ENCODE data around the gene ACOT11. TPM values are rescaled to one million over a fixed set of nuclear protein-coding genes. Genes with fewer than 3 reads are reported as not detected.

ACOT11 gene
- total RNA-seq, 1 experiment from 2014 or later: 4.2 TPM

GRCh38 chr1:54579337-54579781, 31.3 kb downstream of the ACOT11 start:
- Mint-ChIP-seq H3K27ac (peak overlapping the region; percentile 6; the same call in 1 of the 2 replicates), H3K4me1 (peaks cover 48% of the 10 kb centered on the region), H3K36me3 (no peaks in the 10 kb centered on the region), H3K27me3 (ENCODE audit: low read depth) (no peaks in the 10 kb centered on the region), H3K4me3 (no peak overlapping the region), H3K9me3 (no peaks in the 10 kb centered on the region)
- ATAC-seq (peak; percentile 34), DNase-seq (ENCODE audit: low spot score) (no peak)
- POLR2A ChIA-PET: interaction anchor here (0.6 to 1.5 kb wide), 6 partner anchors 10 to 96 kb away, joined by 3 to 6 read pairs (median 4); no protein-coding TSS in a partner anchor
- TF ChIP-seq, protein P1, sequence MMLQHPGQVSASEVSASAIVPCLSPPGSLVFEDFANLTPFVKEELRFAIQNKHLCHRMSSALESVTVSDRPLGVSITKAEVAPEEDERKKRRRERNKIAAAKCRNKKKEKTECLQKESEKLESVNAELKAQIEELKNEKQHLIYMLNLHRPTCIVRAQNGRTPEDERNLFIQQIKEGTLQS (CRISPR knock-in tag; conservative IDR thresholded peaks at IDR 0.05): no peak
- TF ChIP-seq MYBL2 (CRISPR knock-in tag; IDR thresholded peaks at IDR 0.05): no peak
- TF ChIP-seq USF2 (CRISPR knock-in tag; IDR thresholded peaks at IDR 0.05): no peak
- CTCF ChIA-PET: interaction anchor here (0.6 to 1.9 kb wide), 5 partner anchors 11 to 620 kb away, joined by 3 to 8 read pairs (median 5); partner anchors contain the start of gene ACOT11

- no peak for TF ChIP-seq CREM (CRISPR knock-in tag; IDR thresholded peaks at IDR 0.05)
- TF ChIP-seq ETV6 (CRISPR knock-in tag; IDR thresholded peaks at IDR 0.05): no peak
- TF ChIP-seq ZBTB21 (CRISPR knock-in tag; IDR thresholded peaks at IDR 0.05; ENCODE audit: borderline replicate concordance): no peak
- TF ChIP-seq, protein P2, sequence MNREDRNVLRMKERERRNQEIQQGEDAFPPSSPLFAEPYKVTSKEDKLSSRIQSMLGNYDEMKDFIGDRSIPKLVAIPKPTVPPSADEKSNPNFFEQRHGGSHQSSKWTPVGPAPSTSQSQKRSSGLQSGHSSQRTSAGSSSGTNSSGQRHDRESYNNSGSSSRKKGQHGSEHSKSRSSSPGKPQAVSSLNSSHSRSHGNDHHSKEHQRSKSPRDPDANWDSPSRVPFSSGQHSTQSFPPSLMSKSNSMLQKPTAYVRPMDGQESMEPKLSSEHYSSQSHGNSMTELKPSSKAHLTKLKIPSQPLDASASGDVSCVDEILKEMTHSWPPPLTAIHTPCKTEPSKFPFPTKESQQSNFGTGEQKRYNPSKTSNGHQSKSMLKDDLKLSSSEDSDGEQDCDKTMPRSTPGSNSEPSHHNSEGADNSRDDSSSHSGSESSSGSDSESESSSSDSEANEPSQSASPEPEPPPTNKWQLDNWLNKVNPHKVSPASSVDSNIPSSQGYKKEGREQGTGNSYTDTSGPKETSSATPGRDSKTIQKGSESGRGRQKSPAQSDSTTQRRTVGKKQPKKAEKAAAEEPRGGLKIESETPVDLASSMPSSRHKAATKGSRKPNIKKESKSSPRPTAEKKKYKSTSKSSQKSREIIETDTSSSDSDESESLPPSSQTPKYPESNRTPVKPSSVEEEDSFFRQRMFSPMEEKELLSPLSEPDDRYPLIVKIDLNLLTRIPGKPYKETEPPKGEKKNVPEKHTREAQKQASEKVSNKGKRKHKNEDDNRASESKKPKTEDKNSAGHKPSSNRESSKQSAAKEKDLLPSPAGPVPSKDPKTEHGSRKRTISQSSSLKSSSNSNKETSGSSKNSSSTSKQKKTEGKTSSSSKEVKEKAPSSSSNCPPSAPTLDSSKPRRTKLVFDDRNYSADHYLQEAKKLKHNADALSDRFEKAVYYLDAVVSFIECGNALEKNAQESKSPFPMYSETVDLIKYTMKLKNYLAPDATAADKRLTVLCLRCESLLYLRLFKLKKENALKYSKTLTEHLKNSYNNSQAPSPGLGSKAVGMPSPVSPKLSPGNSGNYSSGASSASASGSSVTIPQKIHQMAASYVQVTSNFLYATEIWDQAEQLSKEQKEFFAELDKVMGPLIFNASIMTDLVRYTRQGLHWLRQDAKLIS (CRISPR knock-in tag; IDR thresholded peaks at IDR 0.05; ENCODE audit: borderline replicate concordance): no peak
- TF ChIP-seq ATF2 (CRISPR knock-in tag; IDR thresholded peaks at IDR 0.05; ENCODE audit: borderline replicate concordance, low read depth): no peak
- no peak for TF ChIP-seq FOXK1 (CRISPR knock-in tag; IDR thresholded peaks at IDR 0.05)
- no peak for TF ChIP-seq ZNF512 (CRISPR knock-in tag; IDR thresholded peaks at IDR 0.05; ENCODE audit: borderline replicate concordance)
- no peak for TF ChIP-seq CREB1 (CRISPR knock-in tag; IDR thresholded peaks at IDR 0.05)
- no peak for TF ChIP-seq NR1H2 (CRISPR knock-in tag; IDR thresholded peaks at IDR 0.05)
- no peak for TF ChIP-seq GRHL2 (CRISPR knock-in tag; IDR thresholded peaks at IDR 0.05; ENCODE audit: insufficient replicate concordance, severe bottlenecking)
- TF ChIP-seq CTCF (IDR thresholded peaks at IDR 0.05): no peak
- no peak for TF ChIP-seq ZNF423 (CRISPR knock-in tag; IDR thresholded peaks at IDR 0.05)
- TF ChIP-seq, protein P3, sequence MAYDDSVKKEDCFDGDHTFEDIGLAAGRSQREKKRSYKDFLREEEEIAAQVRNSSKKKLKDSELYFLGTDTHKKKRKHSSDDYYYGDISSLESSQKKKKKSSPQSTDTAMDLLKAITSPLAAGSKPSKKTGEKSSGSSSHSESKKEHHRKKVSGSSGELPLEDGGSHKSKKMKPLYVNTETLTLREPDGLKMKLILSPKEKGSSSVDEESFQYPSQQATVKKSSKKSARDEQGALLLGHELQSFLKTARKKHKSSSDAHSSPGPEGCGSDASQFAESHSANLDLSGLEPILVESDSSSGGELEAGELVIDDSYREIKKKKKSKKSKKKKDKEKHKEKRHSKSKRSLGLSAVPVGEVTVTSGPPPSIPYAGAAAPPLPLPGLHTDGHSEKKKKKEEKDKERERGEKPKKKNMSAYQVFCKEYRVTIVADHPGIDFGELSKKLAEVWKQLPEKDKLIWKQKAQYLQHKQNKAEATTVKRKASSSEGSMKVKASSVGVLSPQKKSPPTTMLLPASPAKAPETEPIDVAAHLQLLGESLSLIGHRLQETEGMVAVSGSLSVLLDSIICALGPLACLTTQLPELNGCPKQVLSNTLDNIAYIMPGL (CRISPR knock-in tag; IDR thresholded peaks at IDR 0.05): no peak
- no peak for TF ChIP-seq ZNF121 (CRISPR knock-in tag; IDR thresholded peaks at IDR 0.05)
- TF ChIP-seq KAT7 (CRISPR knock-in tag; IDR thresholded peaks at IDR 0.05; ENCODE audit: borderline replicate concordance): no peak
- ChIA-PET POLR2A (no interaction called here), CTCF (interaction anchor here (0.7 to 1.9 kb wide), 3 partner anchors 9 to 1288 kb away, joined by 3 to 7 read pairs (median 3); no protein-coding TSS in a partner anchor)
- DNase-seq (ENCODE audit: low spot score) (no peak), ATAC-seq (no peak)
- Mint-ChIP-seq H3K36me3 (no peaks in the 10 kb centered on the region), H3K4me1 (peaks cover 32% of the 10 kb centered on the region), H3K9me3 (no peaks in the 10 kb centered on the region), H3K4me3 (no peak overlapping the region), H3K27ac (peak overlapping the region; percentile 41), H3K27me3 (ENCODE audit: low read depth) (no peaks in the 10 kb centered on the region)
Measured at GRCh38 chr1:54580856-54581550, 33.0 kb downstream of the ACOT11 start.
